HG02970 (cell line): Measurements from ENCODE around the gene VMP1.
"Not testable (repeated sequence)": the region's sequence is repeated elsewhere in the genome, so short reads cannot be mapped to it uniquely, and the experiment has no call there.

ENCODE experiments used
- ATAC-seq: cut with Tn5 transposase; IDR thresholded peaks from one replicate; pipeline ENCODE4 v1.9.1; 2021; ENCODE audit warnings: mild to moderate bottlenecking, moderate library complexity, moderate number of reproducible peaks; ENCODE audit not compliant: unreplicated experiment, low FRiP score

Gene VMP1

DNA sequence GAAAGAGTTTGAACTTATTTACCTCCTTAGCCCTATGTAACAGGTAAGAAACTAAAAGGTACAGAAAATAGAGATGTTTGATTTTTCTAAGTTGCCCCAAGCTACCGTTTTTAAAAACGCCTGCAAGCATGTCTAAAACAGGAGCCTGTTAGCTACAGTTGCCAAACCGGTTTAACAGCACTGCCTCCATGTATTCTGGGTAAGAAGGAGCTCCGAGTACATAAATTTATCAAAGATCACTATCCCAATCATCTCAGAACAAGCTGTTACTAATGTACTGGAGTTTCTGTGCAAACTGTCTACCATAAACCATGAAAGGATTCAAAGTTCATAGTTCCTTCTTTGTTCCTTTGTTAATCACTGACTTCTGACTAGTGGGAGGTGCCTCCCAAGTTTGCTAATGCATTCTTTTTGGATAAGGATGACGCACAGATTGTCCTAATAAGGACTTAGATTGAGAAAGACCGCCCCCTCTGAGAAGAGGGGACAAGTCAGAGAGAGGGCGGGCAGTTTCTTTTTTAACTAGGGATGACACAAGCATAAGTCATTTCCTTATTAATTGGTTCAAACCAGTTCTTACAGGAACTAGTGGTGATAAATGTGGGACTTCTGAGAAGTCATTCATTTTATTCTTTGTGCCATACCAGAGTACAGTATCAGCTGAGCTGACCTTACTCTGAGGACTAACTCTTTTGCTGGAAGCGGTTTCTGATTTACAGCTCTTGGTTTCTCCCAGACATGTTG is 130.0 kb downstream of the VMP1 start:
- ATAC-seq, result peak; percentile 76

DNA sequence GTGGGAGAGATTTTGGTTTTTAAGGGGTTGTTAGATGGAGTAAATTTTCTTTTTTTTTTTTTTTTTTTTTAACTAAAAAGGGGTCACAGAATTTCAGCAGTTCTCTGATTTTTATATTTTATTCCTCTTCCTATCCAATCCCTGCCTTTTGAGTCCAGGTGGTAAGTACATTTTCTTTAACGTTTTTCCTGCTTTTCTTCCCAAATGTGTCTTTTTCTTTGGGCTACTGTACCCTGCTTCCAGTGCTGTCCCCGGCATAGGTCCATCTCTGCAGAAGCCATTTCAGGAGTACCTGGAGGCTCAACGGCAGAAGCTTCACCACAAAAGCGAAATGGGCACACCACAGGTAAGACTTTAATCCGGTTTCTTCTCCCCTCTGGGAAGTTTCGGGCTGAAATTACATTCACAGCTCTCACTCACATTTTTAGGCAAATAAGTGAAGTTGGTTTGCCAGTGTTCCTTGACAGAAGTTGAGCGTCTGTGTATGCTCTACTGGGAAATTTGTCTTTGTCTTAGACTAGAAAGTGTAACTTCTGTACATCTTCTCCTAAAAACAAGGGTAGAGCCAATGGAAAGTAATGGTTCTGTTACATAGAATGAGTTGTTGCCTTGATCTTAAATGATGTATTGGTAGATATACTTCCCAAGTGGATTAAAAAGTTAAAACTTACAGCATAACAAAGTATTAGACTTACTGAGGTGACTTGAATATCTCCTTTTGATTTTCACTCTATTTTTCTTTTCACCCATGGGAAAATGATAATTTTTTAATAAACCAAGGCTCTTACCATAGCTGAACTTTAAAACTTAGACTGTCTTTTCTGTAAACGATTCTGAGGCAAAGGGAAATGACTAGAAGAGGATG is 130.8 kb downstream of the VMP1 start:
- ATAC-seq, result no peak

DNA sequence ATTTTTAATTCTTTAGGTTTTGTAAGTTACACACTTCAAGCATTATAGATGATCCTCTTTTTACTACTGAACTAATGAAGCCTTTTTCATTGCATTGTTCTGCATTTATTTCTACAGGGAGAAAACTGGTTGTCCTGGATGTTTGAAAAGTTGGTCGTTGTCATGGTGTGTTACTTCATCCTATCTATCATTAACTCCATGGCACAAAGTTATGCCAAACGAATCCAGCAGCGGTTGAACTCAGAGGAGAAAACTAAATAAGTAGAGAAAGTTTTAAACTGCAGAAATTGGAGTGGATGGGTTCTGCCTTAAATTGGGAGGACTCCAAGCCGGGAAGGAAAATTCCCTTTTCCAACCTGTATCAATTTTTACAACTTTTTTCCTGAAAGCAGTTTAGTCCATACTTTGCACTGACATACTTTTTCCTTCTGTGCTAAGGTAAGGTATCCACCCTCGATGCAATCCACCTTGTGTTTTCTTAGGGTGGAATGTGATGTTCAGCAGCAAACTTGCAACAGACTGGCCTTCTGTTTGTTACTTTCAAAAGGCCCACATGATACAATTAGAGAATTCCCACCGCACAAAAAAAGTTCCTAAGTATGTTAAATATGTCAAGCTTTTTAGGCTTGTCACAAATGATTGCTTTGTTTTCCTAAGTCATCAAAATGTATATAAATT is 132.3 kb downstream of the VMP1 start:
- no peak for ATAC-seq

DNA sequence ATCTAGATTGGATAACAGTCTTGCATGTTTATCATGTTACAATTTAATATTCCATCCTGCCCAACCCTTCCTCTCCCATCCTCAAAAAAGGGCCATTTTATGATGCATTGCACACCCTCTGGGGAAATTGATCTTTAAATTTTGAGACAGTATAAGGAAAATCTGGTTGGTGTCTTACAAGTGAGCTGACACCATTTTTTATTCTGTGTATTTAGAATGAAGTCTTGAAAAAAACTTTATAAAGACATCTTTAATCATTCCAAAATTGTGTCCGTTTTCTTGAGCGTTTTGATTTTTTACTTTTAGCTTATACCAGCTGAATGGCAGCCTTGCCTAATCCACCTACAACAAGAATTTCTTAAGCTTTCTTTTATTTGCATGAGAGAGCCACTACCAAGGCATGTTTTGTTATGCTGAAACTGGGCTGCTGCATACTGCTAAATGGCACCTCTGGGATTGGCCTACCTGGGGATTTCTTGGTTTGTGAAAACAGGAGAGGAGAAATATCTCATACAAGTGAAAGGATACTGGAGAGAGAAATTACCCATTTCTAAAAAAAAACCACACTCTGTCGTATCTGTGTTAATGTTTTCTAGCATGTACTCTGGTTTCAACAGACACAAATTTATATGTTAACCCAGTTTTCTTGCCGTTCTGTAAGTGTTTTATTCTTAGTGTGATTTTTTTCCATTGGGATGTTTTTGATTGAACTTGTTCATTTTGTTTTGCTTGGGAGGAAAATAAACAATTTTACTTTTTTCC is 133.1 kb downstream of the VMP1 start:
- no peak for ATAC-seq

DNA sequence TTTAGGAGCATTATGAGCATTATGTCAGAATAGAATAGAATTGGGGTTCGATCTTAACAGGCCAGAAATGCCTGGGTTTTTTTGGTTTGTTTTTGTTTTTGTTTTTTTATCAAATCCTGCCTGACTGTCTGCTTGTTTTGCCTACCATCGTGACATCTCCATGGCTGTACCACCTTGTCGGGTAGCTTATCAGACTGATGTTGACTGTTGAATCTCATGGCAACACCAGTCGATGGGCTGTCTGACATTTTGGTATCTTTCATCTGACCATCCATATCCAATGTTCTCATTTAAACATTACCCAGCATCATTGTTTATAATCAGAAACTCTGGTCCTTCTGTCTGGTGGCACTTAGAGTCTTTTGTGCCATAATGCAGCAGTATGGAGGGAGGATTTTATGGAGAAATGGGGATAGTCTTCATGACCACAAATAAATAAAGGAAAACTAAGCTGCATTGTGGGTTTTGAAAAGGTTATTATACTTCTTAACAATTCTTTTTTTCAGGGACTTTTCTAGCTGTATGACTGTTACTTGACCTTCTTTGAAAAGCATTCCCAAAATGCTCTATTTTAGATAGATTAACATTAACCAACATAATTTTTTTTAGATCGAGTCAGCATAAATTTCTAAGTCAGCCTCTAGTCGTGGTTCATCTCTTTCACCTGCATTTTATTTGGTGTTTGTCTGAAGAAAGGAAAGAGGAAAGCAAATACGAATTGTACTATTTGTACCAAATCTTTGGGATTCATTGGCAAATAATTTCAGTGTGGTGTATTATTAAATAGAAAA is 133.8 kb downstream of the VMP1 start:
- not testable (repeated sequence) for ATAC-seq

DNA sequence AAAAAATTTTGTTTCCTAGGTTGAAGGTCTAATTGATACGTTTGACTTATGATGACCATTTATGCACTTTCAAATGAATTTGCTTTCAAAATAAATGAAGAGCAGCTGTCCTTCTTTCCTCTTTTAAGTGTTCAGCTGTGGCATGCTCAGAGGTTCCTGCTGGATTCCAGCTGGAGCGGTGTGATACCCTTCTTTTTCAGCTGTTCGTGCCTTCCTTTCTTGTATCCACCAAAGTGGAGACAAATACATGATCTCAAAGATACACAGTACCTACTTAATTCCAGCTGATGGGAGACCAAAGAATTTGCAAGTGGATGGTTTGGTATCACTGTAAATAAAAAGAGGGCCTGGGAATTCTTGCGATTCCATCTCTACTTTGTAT is 134.4 kb downstream of the VMP1 start:
- not testable (repeated sequence) for ATAC-seq

DNA sequence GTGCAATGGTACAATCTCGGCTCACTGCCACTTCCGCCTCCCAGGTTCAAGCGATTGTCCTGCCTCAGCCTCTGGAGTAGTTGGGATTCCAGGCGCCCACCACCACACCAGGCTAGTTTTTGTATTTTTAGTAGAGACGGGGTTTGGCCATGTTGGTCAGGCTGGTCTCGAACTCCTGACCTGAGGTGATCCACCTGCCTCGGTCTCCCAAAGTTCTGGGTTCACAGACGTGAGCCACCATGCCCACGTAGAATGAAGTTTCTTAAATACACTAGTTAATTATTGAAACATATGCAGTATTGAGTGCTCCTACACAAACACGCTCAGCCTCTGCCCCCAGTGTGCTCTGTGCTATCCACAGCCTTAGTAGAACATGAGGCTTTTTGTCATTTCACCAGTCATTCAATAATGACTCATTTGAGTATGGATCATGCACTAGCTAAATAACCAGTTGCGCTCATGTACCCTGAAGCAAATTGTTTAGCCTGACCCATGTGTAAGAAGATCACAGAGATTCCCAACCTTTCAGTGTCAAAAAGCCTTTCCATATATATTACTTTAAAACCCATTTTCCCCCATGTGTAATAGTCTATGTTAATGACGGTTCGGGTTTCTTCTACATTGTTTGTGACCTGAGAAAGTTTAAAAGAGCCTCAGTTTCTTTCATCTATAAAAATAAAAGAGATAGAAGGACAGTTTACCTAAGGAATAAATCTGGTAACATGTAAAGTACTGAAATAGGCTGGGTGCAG is 135.6 kb downstream of the VMP1 start:
- ATAC-seq, result no peak

DNA sequence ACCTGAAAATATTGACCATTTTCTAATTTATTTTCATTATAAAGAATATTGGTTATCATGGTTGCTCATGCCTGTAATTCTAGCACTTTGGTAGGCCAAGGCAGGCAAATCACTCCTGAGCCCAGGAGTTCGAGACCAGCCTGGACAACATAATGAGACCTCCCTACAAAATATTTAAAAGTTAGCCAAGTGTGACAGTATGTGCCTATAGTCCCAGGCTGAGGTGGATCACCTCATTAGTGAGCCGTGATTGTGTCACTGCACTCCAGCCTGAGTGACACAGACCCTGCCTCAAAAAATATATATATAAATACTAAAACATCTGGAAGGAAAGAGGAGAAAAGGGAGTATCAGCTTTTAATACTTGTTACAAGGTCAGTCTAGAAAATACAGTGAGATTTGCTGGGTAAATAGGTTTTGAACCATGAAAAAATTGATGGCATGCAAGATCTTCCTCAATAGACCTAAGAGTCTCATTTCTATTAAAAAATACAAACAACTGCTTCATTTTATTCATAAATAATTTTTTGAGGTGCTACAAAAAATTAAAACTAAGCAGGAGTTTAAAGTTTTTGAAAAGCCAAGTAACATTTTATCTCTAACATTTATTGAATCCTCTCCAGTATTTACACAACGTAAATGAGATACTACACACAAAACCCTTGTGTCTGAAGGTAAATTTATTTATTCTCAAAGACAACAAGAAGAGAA is 137.6 kb downstream of the VMP1 start:
- no peak for ATAC-seq

DNA sequence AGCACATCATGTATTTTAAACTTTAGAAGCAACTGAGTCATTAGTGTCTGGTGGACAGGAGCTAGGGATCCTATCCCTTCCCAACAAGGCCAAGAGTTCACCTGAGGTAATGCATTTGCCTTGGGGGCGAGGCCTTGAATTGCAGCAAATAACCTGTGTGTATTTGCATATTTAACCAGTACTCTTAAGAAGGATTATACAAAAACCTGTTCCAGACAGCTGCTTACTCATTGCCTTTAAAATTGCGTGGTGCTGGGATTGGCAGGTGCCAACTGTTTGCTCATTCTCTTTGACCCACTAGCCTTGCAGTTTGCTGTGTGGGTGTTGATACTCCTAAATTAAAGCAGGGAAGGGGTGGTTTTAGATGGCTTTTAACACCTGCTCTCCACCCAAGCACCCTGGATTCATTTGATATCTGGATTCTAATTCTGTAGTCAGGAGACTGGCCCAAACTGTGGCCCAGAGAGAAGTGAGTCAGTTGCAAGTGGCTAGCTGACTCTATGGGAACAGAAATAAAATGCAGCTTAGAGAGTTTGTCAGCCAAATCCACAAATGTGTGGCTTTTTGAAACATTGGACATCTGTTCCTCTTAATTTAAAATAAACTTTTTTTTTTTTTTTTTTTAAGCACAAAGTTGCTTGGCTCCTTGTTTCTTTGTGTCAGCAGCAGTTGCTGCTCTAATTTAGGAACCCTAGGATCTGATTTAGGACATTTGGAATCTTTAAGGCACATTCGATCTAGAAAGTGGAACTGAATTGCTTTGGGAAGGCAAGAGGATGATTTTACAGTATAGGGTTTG is 138.3 kb downstream of the VMP1 start:
- ATAC-seq, result no peak

DNA sequence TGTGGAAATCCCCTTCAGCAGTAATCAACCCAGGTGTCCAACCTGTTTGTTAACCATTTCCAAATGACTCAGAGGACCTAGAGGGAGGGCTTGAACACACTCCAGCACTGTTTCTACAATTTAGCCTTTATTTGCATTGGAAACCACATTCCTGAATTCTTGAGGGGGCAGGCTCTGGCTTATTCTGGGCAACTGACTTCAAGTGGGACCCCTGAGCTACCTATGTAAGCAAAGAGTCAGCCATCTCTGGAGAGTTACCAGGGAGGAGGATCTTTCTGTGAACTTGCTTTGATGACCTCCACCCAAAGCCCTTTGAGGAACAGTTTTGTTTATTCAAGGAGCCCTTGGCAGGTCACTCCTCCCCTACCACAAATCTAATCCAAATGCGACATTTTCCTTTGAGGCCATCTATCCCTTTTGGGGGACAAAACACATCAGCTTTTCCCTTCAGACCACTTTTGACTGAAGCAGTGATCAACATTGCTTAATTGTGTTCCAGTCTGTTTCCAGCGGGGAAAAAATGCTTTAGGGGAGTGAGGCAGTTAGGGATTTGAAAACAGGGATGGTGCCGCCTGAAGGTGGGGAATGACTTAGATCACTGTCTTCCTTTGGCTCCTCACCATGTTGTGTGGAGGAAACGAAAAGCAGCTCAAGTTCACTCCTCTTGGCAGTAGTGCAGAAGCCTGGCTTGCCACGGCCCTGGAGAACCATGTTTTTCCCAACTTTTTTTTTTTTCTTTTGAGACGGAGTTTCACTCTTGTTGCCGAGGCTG is 139.1 kb downstream of the VMP1 start:
- peak; percentile 37 for ATAC-seq

DNA sequence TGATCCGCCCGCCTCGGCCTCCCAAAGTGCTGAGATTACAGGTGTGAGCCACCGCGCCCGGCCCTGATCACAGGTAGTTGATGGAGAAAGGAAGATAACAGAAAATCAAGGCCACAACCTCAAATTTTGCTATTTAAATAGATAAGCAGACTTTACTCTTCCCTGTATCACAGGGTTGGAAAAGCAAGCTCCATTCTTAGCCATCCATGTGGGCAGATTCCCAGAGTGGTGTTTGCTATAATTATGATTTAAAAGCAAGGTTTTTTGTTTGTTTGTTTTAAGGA is 140.9 kb downstream of the VMP1 start:
- ATAC-seq, result no peak

DNA sequence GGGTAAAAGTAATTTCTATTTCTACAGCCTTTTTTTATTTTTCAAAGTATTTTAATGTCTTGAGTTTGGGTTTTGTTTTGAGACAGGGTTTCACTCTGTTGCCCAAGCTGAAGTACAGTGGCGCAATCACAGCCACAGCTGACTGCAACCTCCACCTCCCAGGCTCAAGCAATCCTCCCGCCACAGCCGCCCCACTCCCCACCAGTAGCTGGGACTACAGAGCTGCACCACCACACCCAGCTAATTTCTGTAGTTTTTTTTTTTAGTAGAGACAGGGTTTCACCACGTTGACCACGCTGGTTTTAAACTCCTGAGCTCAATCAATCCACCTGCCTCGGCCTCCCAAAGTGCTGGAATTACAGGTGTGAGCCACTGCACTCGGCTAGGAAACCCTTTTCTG is 141.3 kb downstream of the VMP1 start:
- no peak for ATAC-seq

DNA sequence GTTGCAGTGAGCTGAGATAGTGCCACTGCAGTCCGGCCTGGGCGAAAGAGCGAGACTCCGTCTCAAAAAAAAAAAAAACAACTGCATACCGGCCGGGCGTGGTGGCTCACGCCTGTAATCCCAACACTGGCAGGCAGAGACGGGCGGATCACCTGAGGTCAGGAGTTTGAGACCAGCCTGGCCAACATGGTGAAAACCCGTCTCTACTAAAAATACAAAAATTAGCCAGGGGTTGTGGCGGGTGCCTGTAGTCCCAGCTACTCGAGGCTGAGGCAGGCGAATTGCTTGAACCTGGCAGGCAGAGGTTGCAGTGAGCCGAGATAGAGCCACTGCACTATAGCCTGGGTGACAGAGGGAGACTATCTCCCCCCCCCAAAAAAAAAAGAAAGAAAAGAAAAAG is 142.9 kb downstream of the VMP1 start:
- not testable (repeated sequence) for ATAC-seq

DNA sequence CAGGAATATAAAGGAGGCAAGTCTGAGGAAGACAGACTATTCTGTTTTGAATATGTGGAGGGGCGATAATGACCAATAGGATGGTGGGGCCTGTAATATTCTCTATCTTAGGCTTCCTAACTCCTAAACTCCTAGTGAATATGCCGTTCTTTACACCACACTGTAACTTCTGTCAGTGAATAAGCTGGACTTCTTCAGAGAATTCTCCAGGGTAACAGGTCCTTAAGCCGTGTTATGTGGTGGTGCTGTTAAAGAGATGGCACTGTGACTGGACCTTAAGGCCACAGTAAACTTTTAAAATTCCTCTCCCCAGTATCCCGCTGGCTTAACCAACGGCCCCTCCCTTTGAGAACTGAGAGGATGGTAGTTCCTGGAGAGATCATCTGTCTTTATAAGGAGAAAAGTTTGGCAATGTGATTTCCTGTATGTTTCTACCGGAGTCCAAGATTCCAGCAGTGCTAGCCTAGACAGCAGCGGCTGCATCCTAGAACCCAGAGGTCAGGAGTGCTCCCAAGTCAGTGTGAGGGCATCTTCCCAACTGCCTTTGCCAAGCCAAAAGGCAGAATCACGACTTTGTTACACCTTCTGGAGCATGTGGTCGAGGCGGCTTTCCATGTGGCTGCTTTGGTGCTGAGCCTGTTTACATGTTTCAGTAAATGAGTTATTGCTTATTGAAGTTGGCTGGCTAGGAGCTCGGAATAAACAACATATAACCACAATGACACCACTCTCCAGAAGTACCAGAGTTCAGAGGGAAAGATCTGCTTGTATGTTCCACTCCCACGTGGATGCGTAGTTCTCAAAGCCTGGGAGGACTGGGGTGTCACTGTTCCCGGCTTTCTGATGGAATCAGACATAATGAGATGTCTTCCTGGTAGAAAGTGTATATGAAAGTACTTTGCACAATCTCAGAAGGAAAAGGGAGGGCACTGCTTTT is 144.3 kb downstream of the VMP1 start:
- no peak for ATAC-seq

DNA sequence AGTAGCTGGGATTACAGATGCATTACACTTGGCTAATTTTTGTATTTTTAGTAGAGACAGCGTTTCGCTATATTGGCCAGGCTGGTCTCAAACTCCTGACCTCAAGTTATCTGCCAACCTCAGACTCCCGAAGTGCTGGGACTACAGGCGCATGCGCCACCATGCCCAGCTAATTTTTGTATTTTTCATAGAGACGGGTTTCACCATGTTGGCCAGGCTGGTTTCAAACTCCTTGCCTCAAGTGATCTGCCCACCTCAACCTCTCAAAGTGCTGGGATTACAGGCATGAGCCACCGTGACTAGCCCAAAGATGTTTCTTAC is 145.4 kb downstream of the VMP1 start:
- ATAC-seq, result not testable (repeated sequence)
